RPMI8226 (cell line): Measurements from ENCODE around the gene IPO5.
"Not testable (repeated sequence)": the region's sequence is repeated elsewhere in the genome, so short reads cannot be mapped to it uniquely, and the experiment has no call there.

Source experiments
- DNase-seq: peaks from one replicate; pipeline ENCODE4 v3.0.0-alpha.2; 2015

Gene IPO5

DNA sequence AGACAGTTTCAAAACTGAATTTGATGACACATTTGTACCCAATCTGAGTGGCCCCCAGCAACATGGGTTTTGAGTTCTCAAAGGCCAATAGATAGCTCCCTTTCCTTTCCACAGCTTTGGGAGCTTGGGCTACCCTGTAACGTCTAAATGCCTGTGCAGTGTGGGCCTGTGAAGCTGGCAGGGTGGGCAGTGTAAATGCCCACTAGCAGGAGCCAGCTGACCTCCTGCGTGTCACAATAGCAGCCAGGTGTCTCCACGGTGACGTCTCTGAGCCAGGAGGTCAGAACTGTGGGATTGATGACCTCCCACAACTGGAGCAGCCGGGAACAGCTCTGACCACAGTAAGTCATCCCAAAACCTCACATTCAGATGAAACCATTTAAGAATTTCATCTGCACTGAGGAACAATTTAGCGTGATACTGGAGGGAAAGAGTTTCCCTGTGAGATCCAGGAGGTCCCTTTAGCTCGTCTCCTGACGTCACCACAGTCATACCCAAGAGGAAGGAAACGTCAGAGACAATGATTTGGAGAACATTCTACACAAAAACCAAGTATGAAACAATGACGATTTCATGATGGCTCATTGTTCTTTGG, at the start of gene IPO5:
Gene IPO5 (plus strand): TSS at position 300 of the 595 bp plus-strand sequence. CDS start 23,022 bp downstream, outside the sequence.
- DNase-seq: no peak

DNA sequence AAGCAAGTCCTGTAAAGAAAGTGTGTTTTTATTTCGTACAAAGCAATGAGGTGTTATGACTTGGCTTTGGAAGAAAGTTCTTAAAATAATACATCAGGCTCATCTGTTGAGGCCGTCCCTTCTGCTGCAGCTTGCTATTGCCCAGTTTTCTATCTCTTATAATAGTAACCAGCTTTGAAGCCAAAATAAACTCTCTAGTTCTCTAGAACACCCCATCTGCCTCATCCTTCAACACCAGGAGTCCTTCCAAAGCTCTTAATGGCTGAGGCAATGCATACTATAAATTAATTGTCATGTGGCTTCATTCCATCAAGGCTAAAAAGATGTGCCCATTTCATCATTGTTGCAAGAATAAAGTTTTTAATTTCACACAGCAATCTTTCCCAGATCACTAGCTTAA, 49.4 kb upstream of the IPO5 start:
- DNase-seq: no peak

DNA sequence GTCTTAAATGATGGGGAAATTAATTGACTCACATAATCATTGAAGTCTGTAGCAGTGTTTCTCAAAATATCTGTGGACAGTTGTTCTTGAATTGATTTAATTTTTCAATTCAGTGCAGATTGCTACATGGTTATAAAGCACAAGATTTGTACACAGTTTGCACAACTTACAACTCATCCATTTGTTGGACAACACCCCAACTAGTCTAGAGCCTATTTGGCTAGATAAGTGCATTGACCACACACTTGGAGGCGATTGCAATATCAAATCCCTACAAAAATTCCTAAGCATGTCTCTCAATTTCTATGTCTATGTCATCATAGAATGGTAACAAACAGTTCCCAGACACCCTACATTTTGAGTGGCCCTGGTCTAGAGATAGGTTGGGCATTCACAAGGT, 48.0 kb upstream of the IPO5 start:
- DNase-seq: no peak

DNA sequence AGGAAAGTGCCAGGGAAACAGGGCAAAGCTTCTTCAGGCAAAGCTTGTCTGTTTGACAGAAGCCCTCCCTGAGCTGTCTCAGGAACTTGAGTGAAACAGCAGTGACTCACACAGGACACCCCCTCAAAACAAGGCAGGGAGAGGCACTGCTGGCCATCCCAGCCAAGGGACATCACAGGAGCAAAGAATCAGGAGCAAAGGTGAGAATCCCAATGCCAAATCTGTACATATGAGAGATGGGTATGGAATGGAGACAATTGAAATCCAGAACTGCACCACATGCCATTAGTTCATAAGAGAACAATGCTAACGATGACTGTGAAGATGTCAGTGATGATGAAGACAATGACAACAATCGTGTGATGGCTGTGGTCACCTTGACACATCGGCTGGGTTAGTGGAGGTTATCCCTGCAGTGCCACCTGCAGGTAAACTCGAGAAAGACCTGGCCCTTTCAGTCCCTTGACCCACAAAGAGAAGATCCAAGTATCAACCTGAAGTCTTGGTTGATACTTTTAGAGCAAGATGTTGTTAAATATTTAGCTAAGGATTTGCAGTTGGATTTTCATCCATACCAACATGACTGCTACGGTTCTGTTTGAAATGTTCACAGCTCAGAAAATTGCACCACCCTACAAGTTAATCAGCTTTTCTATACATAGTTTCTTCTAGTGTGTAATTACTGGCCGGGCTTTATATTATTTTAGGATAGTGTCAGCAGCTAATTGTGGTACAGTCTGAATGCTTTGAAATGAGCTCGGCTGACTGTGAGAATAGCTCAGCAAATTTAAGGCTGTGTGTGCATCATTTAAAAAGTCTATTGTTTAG, 42.0 kb upstream of the IPO5 start:
- no peak for DNase-seq

DNA sequence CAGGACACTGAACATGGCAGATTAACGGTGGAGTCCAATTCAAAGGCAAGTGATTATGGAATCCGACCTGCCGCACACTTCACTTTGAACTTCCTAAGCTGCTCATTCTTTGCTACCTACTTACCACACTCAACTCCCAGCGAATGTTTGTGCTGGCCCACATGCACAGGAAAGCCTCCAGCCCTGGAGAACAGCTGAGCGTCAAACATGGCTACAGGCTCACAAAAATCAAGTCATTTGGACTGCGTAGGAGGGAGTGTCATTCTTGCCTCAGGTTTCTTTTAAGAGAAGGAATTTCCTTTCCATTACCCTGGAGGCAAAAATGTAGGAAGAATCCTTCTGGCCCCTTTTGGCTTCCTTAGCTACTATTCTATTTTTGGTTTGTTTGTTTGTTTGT, 41.3 kb upstream of the IPO5 start:
- no peak for DNase-seq

DNA sequence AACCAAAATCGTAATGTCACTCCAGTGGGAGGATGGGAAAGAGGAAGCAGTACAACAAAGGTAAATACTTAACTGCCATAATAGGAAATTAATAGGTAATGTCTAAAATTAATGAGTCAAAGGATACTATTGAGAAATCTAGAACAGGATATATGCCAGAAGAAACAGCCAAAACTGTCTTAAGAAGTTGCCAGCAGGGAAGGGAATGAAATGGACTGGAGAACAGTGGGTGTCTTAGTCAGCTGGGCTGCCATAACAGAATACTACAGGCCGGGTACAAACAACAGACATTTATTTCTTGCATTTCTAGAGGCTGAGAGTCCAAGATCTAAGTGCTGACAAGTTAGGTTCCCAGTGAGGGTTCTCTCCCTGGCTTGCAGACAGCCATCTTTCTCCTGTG, 40.3 kb upstream of the IPO5 start:
- no peak for DNase-seq

GRCh38 chr13:97914540-97914939, 38.9 kb upstream of the IPO5 start:
- no peak for DNase-seq

DNA sequence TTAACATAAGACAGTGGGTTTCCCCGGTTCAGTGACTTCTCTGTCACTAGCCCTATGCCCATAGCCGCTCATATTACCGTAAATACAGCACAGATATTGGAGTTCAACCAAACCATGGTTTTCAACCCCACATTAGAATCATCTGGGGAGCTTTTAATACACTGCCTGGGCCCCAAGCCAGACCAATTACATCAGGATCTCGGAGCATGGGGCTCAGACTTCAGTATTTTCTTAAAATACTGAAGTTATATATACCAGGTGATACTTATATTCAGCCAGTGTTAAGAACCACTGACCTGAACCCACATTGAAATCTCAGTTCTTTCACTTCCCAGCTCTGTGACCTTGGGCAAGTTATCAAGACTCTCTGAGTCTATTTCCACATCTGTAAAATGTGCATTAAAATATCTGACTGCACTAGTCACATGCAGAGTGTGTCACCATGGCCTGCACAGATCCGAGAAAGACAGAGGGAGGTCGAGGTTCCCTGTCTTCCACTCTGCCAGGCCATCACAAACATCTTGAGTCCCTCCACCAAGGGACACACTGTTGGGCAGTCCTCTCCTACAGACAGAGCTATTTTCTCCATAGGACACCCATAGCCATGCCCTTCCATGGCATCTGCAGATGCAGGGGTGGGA, 32.2 kb upstream of the IPO5 start:
- DNase-seq: no peak

DNA sequence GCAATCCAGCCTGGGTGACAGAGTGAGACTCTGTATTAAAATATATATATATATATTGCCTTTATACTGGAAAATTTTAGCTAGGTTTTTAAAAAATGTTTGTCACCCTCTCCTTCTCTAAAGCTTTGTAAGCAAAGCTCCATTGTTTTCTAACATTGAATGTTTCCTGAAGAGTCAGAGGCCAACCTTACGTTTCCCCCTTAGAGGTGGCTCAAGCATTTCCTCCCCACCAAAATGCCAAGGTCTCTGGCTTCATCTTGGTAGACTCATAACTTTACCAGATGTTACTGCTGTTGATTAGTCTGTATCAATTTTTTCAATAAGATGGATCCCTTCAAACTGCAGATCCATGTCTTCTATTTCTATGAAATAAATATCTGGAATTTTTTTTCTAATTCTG, 25.2 kb upstream of the IPO5 start:
- no peak for DNase-seq

GRCh38 chr13:97932036-97932435, 21.4 kb upstream of the IPO5 start:
- DNase-seq: no peak

DNA sequence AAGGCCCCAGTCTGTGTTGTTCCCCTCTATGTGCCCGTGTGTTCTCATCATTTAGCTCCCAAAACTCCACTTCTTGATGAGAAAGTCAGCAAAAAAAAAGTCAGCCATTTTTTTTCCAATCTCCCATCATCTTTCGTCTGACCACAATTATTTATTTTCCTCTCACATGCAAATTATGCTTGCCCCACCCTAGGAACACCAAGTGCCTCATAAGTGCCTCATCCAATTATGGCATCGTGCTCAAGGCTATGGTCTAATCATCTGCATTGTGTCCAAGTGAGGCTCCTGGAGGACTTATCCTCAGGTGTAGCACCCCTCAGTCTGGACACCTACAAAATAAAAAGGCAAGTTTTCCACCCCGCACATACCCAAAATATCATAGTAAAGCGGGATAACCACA, 20.8 kb upstream of the IPO5 start:
- DNase-seq: no peak

DNA sequence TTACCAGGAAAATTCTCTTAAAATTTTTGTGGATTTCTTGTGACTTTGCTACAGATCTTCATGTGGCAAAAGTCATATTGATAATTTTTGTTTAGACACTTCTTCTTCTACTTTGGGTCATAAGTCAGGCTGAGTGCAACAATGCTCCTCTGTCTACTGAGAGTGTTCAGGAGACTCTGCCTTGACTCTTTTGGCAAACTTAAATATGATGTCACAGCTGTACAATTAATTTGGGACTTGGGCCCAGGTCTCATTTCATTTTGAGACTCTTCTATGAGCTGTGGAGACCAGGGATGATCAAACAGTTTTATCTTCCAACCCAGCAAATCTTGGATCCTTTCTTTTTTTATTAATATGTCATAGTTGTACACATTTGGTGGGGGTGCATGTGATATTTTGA, 19.7 kb upstream of the IPO5 start:
- no peak for DNase-seq

- DNase-seq: no peak
These were observed 18.9 kb upstream of the IPO5 start for GRCh38 chr13:97934590-97934989.

DNA sequence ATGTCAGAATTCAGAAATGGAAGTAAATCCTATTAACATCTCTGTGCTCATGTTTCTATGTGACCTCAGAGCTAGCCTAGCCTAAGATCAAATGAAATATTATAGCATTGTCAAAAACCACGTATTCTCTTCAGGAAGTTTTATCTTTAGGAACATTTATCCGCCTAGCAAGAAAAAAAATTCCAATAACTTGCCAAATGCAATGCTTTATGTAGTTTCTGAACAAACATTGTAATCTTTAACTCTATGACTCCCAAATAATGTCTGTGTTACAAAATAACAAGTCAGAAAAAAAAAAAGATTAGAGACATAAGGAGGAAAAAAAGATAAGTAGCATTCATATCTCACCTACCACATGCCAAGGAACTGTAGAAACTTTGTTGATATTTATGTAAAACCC, 18.4 kb upstream of the IPO5 start:
- DNase-seq: no peak

GRCh38 chr13:97936036-97936435, 17.4 kb upstream of the IPO5 start:
- no peak for DNase-seq

DNA sequence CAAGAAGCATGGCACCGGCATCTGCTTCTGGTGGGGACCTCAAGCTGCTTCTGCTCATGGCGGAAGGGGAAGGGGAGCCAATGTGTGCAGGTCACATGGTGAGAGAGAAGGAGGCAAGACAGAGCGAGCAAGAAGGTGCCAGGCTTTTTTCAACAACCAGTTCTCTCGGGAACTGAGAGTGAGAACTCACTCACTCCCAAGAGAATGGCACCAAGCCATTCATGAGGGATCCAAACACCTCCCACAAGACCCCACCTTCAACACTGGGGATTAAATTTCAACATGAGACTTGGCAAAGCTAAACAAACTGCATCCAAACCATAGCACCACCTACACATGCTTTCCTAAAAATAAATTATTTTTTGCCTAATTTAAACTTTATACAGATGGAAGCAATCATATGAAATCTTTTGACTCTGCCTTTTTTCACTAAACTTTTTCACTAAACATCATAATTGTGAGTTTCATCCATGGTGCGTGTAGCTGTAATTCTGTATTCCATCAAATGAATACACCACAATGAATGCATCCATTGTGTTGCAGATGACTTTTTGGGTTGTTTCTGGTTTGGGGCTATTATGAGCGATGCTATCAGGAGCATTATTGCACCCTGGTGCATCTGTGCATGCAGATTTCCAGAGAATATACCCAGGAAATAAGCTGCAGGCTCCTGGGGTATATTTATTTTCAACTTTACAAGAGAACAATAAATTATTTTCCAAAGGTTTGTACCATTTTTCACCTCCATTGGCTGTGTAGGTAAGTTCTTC, 14.6 kb upstream of the IPO5 start:
- DNase-seq: no peak

- DNase-seq: no peak
These were observed 9.0 kb upstream of the IPO5 start for GRCh38 chr13:97944396-97945029.

- DNase-seq: no peak
These were observed 8.1 kb upstream of the IPO5 start for GRCh38 chr13:97945342-97945741.

DNA sequence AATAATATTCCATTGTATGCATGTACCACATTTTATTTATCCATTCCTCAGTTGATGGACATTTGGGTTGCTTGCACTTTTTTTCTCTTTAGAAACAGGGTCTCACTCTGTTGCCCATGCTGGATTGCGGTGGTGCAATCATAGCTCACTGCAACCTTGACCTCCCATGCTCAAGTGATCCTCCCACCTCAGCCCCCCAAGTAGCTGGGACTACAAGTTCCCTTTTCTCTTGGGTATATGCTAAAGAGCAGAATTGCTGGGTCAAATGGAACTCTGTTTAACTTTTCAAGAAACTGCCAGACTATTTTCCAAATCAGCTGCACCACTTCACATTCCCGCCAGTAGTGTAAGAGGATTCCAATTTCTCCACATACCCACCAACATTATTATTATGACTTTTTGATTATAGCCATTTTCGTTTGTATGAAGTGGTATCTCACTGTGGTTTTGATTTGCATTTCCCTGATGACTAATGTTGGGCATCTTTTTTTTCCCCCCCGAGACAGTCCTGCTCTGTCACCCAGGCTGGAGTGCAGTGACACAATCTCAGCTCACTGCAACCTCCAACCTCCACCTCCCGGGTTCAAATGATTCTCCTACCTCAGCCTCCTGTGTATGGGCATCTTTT, 7.6 kb upstream of the IPO5 start:
- no peak for DNase-seq

- no peak for DNase-seq
These were observed 6.4 kb upstream of the IPO5 start for GRCh38 chr13:97946951-97947588.

GRCh38 chr13:97948041-97948440, 5.4 kb upstream of the IPO5 start:
- DNase-seq: no peak

GRCh38 chr13:97949316-97949715, 4.2 kb upstream of the IPO5 start:
- not testable (repeated sequence) for DNase-seq
